Iris pigment epithelial cell (primary cell): ENCODE measurements around the gene TPI1.

ENCODE experiments used
- DNase-seq: peaks from one replicate; pipeline ENCODE4 v3.0.0-alpha.2; 2011; ENCODE audit warnings: low read depth

The TPI1 gene

DNA sequence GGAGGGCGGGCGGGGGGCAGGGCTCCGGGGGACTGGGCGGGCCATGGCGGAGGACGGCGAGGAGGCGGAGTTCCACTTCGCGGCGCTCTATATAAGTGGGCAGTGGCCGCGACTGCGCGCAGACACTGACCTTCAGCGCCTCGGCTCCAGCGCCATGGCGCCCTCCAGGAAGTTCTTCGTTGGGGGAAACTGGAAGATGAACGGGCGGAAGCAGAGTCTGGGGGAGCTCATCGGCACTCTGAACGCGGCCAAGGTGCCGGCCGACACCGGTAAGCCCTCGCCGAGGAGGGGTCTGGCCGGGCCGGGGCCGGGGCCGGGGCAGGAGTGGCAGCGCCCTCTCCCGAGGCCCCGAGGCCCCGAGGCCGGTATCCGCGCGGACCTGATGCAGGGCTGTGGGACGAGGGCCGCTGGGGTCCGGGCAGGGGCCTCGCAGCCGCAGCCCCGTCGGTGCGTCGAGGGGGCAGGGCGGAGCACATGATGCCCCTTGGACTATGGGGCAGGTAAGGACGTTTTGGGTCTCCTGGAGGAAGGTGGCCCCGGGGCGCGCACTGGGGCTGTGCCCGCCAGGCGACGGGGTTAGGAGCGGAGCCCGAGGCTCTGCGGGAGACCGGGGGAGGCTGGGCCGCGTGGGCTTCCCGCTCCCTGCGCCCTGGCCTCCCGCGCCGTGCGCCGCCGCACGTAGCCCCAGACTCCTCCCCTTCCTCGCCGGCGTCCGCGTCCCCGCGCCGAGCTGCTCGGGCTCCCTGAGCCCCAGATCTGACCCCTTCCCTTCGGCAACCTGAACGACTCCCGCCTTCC is at the start of gene TPI1:
Gene TPI1 (plus strand): TSS at position 119 of the 798 bp plus-strand sequence. CDS start 36 bp downstream, at position 155.
- DNase-seq, result peak; percentile 80

GRCh38 chr12:6817662-6818157 is 49.6 kb upstream of the TPI1 start:
- no peak for DNase-seq

DNA sequence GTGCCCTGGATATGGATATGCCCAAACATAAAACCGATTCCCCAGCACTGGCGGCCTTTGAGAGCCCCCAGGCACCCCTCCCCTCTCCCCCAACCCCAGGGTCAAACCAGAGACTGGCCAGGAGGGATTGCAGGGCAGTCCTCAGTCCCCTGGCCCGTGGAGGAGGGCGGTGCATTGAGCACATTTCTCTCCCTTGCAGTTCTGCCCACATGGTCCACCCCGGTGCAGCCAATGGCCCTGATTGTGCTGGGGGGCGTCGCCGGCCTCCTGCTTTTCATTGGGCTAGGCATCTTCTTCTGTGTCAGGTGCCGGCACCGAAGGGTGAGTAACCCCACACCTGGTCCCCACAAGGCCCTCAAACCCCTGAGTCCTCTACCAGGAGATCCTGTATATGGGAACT is 49.1 kb upstream of the TPI1 start:
- peak; percentile 20 for DNase-seq

DNA sequence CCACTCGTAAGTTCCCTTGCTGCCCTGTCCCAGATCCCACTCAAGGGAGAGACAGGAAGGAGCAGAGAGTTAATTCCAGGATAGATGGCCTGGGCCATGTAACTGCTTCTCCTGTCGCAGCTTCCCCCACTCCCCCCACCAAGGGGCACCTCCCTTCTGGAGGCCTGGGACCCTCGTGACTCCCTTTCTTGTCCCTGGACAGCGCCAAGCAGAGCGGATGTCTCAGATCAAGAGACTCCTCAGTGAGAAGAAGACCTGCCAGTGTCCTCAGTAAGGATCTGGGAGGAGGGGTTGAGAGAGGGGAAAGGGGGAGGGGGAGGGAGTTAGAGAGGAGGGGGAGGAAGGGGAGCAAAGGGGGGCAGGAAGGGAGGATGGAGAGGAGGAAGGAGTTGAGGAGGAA is 48.7 kb upstream of the TPI1 start:
- DNase-seq, result no peak

GRCh38 chr12:6819106-6820030 is 48.0 kb upstream of the TPI1 start:
- no peak for DNase-seq

- no peak for DNase-seq
These were observed 47.2 kb upstream of the TPI1 start for GRCh38 chr12:6820166-6820565.

GRCh38 chr12:6821591-6822425 is 45.5 kb upstream of the TPI1 start, which contains the start of gene GPR162:
GPR162 (plus strand) TSS chr12:6821821; CDS start chr12:6823899, 2,078 bp downstream.
- DNase-seq, result peak; percentile 51

DNA sequence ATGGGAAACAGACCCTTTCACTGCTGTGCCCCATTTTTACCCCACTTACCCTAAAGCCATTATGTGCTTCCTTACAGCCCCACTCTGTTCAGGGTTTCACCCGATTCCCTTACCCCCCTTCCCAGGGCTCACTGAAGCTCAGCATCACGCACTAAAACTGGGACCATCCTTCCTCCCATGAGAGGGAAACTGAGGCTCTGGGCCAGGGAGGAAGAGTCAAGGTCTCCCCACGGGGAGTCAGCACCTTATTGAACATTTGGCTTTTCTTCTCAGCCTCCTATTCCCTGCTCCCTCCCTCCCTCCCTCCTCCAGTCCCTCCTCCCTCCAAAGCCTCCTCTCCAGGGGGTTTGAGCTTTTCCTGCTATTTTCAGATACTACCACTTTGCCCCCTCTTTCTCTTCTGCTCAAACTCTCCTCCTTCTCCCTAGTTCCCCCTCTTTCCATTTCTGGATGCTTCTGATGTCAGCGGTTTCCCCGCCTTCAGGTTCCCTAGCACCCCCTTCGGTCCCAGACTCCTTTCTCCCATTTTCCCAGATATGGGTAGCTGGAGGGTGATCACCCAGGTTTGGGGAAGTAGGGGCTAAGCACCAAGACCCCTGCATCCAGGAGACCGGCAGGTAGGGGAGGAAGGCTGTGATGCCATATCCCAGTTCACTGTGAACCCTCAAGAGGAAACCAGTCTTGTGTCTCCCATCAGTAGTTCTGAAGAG is 44.8 kb upstream of the TPI1 start:
- no peak for DNase-seq

- no peak for DNase-seq
These were observed 43.9 kb upstream of the TPI1 start for GRCh38 chr12:6823182-6824084.

GRCh38 chr12:6824085-6824775 is 43.1 kb upstream of the TPI1 start:
- no peak for DNase-seq

- peak; percentile 45 for DNase-seq
These were observed 42.4 kb upstream of the TPI1 start for GRCh38 chr12:6824901-6825381.

- DNase-seq, result peak; percentile 80
These were observed 41.8 kb upstream of the TPI1 start for GRCh38 chr12:6825398-6826124.

DNA sequence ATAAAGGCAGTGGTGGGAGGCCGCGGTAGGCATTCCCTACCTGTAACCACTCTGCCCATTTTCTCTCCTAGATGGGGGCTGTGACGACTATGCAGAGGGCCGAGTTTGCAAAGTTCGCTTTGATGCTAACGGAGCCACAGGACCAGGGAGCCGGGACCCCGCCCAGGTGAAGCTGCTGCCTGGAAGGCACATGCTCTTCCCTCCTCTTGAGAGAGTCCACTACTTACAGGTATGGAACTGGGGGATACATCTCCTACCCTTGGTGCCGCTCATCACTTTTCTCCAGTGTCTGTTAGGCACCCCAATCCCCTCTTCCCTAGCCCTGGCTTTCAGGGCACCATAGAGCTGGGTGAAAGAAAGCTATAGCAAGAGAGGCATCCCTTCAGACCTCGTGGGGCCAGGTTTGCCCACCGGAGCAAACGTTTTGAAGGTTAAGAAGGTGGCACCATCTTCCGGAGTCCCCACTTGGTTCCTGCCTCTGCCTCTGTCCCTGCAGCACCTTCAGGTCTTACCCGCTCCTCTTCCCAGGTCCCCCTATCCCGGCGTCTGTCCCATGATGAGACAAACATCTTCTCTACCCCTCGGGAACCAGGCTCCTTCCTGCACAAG is 41.1 kb upstream of the TPI1 start:
- DNase-seq, result no peak

- DNase-seq, result no peak
These were observed 40.4 kb upstream of the TPI1 start for GRCh38 chr12:6826734-6827436.

GRCh38 chr12:6827437-6827911 is 39.9 kb upstream of the TPI1 start:
- peak; percentile 82 for DNase-seq

DNA sequence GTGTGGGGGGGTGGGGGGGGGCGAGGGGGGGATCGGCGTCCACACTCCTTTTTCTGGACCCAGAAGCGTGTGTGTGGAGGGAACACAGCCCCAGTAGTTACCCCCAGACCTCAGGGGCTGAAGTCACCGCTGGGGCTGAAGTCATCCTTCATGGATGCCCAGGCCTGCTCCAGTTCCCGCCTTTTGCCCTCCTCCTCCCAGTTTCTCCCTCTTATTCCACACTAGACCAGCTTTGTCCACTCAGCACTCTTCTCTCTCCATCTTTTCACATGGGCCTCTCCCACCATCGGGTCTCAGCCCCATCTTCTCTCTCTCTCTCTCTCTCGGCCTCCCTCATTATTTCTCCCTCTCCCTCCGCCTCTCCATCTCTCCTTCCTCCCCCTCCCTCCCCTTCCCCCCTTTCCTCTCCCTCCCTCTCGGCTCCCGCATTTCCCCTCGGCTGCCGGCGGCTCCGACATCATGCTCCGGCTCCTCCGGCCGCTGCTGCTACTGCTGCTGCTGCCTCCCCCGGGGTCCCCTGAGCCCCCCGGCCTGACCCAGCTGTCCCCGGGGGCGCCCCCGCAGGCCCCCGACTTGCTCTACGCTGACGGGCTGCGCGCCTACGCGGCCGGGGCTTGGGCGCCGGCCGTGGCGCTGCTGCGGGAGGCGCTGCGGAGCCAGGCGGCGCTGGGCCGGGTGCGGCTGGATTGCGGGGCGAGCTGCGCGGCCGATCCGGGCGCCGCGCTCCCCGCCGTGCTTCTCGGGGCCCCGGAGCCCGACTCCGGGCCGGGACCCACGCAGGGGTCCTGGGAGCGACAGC is 39.1 kb upstream of the TPI1 start, which contains the start of gene P3H3:
Gene P3H3 (plus strand): TSS at position 426 of the 799 bp plus-strand sequence. CDS start 34 bp downstream, at position 460.
- DNase-seq, result peak; percentile 38
